Epithelial cell of prostate (primary cell): ENCODE data around the gene PLEKHS1.
"Not testable (repeated sequence)": the region's sequence is repeated elsewhere in the genome, so short reads cannot be mapped to it uniquely, and the experiment has no call there.

Source experiments
- DNase-seq: peaks from one replicate; pipeline ENCODE4 v3.0.0-alpha.2; 2011; ENCODE audit warnings: low read depth, low spot score
- H3K27ac ChIP-seq: fragments of 450-650 bp; 2 replicates; pipeline ENCODE4 v1.5.1; 2017; ENCODE audit warnings: mild to moderate bottlenecking

The PLEKHS1 gene

GRCh38 chr10:113782986-113783704 lies 31.7 kb downstream of the PLEKHS1 start:
- no peak for DNase-seq
- no peak overlapping the region for H3K27ac ChIP-seq

- DNase-seq, result peak; percentile 81
- H3K27ac ChIP-seq, result peak overlapping the region; percentile 43
These were observed 37.2 kb downstream of the PLEKHS1 start for GRCh38 chr10:113788604-113789083.

- DNase-seq, result no peak
- H3K27ac ChIP-seq, result no peak overlapping the region
These were observed 40.2 kb downstream of the PLEKHS1 start for GRCh38 chr10:113791691-113792090.

- DNase-seq, result no peak
- no peak overlapping the region for H3K27ac ChIP-seq
These were observed 50.1 kb downstream of the PLEKHS1 start for GRCh38 chr10:113801569-113801968.

GRCh38 chr10:113802997-113803396 lies 51.5 kb downstream of the PLEKHS1 start:
- H3K27ac ChIP-seq, result no peak overlapping the region
- no peak for DNase-seq

GRCh38 chr10:113806503-113806902 lies 55.0 kb downstream of the PLEKHS1 start:
- DNase-seq, result no peak
- no peak overlapping the region for H3K27ac ChIP-seq

GRCh38 chr10:113808168-113808567 lies 56.7 kb downstream of the PLEKHS1 start:
- DNase-seq, result no peak
- no peak overlapping the region for H3K27ac ChIP-seq

GRCh38 chr10:113814700-113815099 lies 63.2 kb downstream of the PLEKHS1 start:
- not testable (repeated sequence) for H3K27ac ChIP-seq, DNase-seq

GRCh38 chr10:113819989-113820388 lies 68.5 kb downstream of the PLEKHS1 start:
- no peak for DNase-seq
- H3K27ac ChIP-seq, result no peak overlapping the region

GRCh38 chr10:113820507-113820906 lies 69.0 kb downstream of the PLEKHS1 start:
- no peak for DNase-seq
- H3K27ac ChIP-seq, result no peak overlapping the region

- not testable (repeated sequence) for DNase-seq, H3K27ac ChIP-seq
These were observed 69.8 kb downstream of the PLEKHS1 start for GRCh38 chr10:113821306-113821705.

- DNase-seq, result no peak
- no peak overlapping the region for H3K27ac ChIP-seq
These were observed 70.7 kb downstream of the PLEKHS1 start for GRCh38 chr10:113822174-113822573.

- no peak overlapping the region for H3K27ac ChIP-seq
- no peak for DNase-seq
These were observed 71.9 kb downstream of the PLEKHS1 start for GRCh38 chr10:113823389-113823788.

- no peak overlapping the region for H3K27ac ChIP-seq
- no peak for DNase-seq
These were observed 74.3 kb downstream of the PLEKHS1 start for GRCh38 chr10:113825791-113826190.

GRCh38 chr10:113828567-113828966 lies 77.1 kb downstream of the PLEKHS1 start:
- not testable (repeated sequence) for H3K27ac ChIP-seq, DNase-seq
